Suprapubic skin (tissue), 4 donors: ENCODE measurements around the gene RPS2. TPM values are rescaled to one million over a fixed set of nuclear protein-coding genes. Genes with fewer than 3 reads are reported as not detected.

ENCODE experiments used
- DNase-seq, 2 donors: peaks; one replicate each; pipeline ENCODE4 v3.0.0-alpha.2; 2019; ENCODE audit warnings: low spot score in 2 of 2
- H3K27ac ChIP-seq: fragments of 200-600 bp; sonication (generic); one replicate; pipeline ENCODE4 v1.5.1; 2019
- H3K27me3 ChIP-seq: fragments of 200-600 bp; sonication (generic); one replicate; pipeline ENCODE4 v1.5.1; 2019
- H3K36me3 ChIP-seq: fragments of 200-600 bp; sonication (generic); one replicate; pipeline ENCODE4 v1.5.1; 2019
- H3K4me1 ChIP-seq: fragments of 200-600 bp; sonication (generic); one replicate; pipeline ENCODE4 v1.5.1; 2019
- H3K4me3 ChIP-seq: fragments of 200-600 bp; sonication (generic); one replicate; pipeline ENCODE4 v1.5.1; 2019; ENCODE audit warnings: mild to moderate bottlenecking
- H3K9me3 ChIP-seq: fragments of 200-600 bp; sonication (generic); one replicate; pipeline ENCODE4 v1.5.1; 2019
- CTCF ChIP-seq, 2 donors: fragments of 200-600 bp in 1 of 2; fragments of 450-650 bp in 1 of 2; sonication (generic) in 1 of 2; IDR thresholded peaks; one replicate each; pipeline ENCODE4 v1.5.1; 2016 to 2019; ENCODE audit warnings: antibody characterized with exemption in 2 of 2, mild to moderate bottlenecking in 1 of 2, moderate library complexity in 1 of 2
- EP300 ChIP-seq: sonication (generic); formaldehyde crosslinking; IDR thresholded peaks from one replicate; pipeline ENCODE4 v1.6.1; 2017; ENCODE audit warnings: antibody characterized with exemption
- POLR2A ChIP-seq, 2 donors: fragments of 450-650 bp; IDR thresholded peaks; one replicate each; pipeline ENCODE4 v1.6.1; 2017; ENCODE audit warnings: antibody characterized with exemption in 2 of 2, mild to moderate bottlenecking in 2 of 2, moderate library complexity in 2 of 2
- POLR2AphosphoS5 ChIP-seq, 3 donors: sonication (generic); formaldehyde crosslinking; IDR thresholded peaks; one replicate each; pipeline ENCODE4 v1.6.1; 2017; ENCODE audit warnings: antibody characterized with exemption in 3 of 3
- WGBS: methylation state at CpG from one replicate; pipeline ENCODE4 v1.1.5; 2018; 5-methylcytosine and 5-hydroxymethylcytosine counted together
- total RNA-seq, 4 donors: library from RNA; depleted of rRNA; stranded (reverse); fragments of >200 nt; gene quantifications; one replicate each; pipeline ENCODE4 v1.1.0, GENCODE V29; 2016

RPS2 gene
- total RNA-seq, 4 donors from 2014 or later, result 3,268 to 4,213 (median 3,625) TPM

GRCh38 chr16:1971796-1972489 lies 7.3 kb upstream of the RPS2 start, which contains the start of gene TBL3:
TSS of gene TBL3 (plus strand) at chr16:1972053. CDS start at chr16:1972165, 112 bp downstream.
- WGBS, result 0% methylated on average over 8 of the region's 78 CpGs

GRCh38 chr16:1968146-1968953 lies 3.7 kb upstream of the RPS2 start:
- TF ChIP-seq CTCF (IDR thresholded peaks at IDR 0.05) (no peak), EP300 (no peak), POLR2AphosphoS5 (IDR thresholded peaks at IDR 0.05) (no peak), POLR2A (IDR thresholded peaks at IDR 0.05) (no peak)
- 87% methylated on average over 12 of the region's 41 CpGs for WGBS
- Histone ChIP-seq H3K36me3 (peaks cover under 1% of the 10 kb centered on the region), H3K9me3 (no peaks in the 10 kb centered on the region), H3K27ac (no peak overlapping the region), H3K4me3 (no peak overlapping the region), H3K27me3 (no peaks in the 10 kb centered on the region), H3K4me1 (peaks cover 40% of the 10 kb centered on the region)
- DNase-seq, result no peak

More at GRCh38 chr16:1971796-1972489, 7.3 kb upstream of the RPS2 start, which contains the start of gene TBL3:
- TF ChIP-seq EP300 (no peak), POLR2A (IDR thresholded peaks at IDR 0.05) (peak; percentile 72 to 78), CTCF (IDR thresholded peaks at IDR 0.05) (no peak), POLR2AphosphoS5 (IDR thresholded peaks at IDR 0.05) (peak; percentile 97 to 100 (median 99))
- Histone ChIP-seq H3K9me3 (no peaks in the 10 kb centered on the region), H3K27me3 (no peaks in the 10 kb centered on the region), H3K36me3 (peaks cover 31% of the 10 kb centered on the region), H3K4me3 (peak within 1 kb of the TSS; percentile 85), H3K4me1 (peaks cover 28% of the 10 kb centered on the region), H3K27ac (peak within 1 kb of the TSS; percentile 93)
- peak; percentile 97 to 98 for DNase-seq

GRCh38 chr16:1966460-1966859 lies 1.8 kb upstream of the RPS2 start, which contains the start of gene RNF151:
TSS of gene RNF151 (plus strand) at chr16:1966856. CDS start at chr16:1966882, 26 bp downstream.
- no peaks in the 10 kb centered on the region for H3K27me3 ChIP-seq
- no peaks in the 10 kb centered on the region for H3K9me3 ChIP-seq
- H3K4me3 ChIP-seq, result peak within 1 kb of the TSS; percentile 98
- no peak for DNase-seq
- 97% methylated on average over 5 of the region's 6 CpGs for WGBS
- TF ChIP-seq POLR2AphosphoS5 (IDR thresholded peaks at IDR 0.05), result no peak
- no peak for TF ChIP-seq POLR2A (IDR thresholded peaks at IDR 0.05)
- TF ChIP-seq CTCF (IDR thresholded peaks at IDR 0.05), result no peak
- TF ChIP-seq EP300, result no peak
- H3K27ac ChIP-seq, result peak within 1 kb of the TSS; percentile 96
- H3K36me3 ChIP-seq, result peaks cover 19% of the 10 kb centered on the region
- peaks cover 37% of the 10 kb centered on the region for H3K4me1 ChIP-seq

- H3K4me1 ChIP-seq, result peaks cover 39% of the 10 kb centered on the region
- H3K27me3 ChIP-seq, result no peaks in the 10 kb centered on the region
- TF ChIP-seq CTCF (IDR thresholded peaks at IDR 0.05) (no peak), POLR2A (IDR thresholded peaks at IDR 0.05) (no peak), EP300 (no peak), POLR2AphosphoS5 (IDR thresholded peaks at IDR 0.05) (no peak)
Observed at GRCh38 chr16:1965396-1966001, 873 bp upstream of the RPS2 start.

More at GRCh38 chr16:1965396-1966001, 873 bp upstream of the RPS2 start:
- Histone ChIP-seq H3K36me3 (peaks cover 23% of the 10 kb centered on the region), H3K27ac (peak overlapping the region; percentile 96), H3K4me3 (peak overlapping the region; percentile 98), H3K9me3 (no peaks in the 10 kb centered on the region)
- 10% methylated on average over 16 of the region's 24 CpGs for WGBS
- DNase-seq, result no peak
